Esophagus muscularis mucosa (tissue), 4 donors: ENCODE data around the gene DMPK.

ENCODE experiments used
- CTCF ChIP-seq, 3 experiments: fragments of 200-600 bp in 2 of 3; fragments of 450-650 bp in 1 of 3; sonication (generic) in 2 of 3; IDR thresholded peaks; one replicate each; pipeline ENCODE4 v1.5.1; 2017 to 2019; ENCODE audit warnings: antibody characterized with exemption in 3 of 3, mild to moderate bottlenecking in 2 of 3, moderate library complexity in 1 of 3
- EP300 ChIP-seq: sonication (generic); formaldehyde crosslinking; IDR thresholded peaks from one replicate; pipeline ENCODE4 v1.6.1; 2017; ENCODE audit warnings: antibody characterized with exemption
- POLR2AphosphoS5 ChIP-seq, 2 donors: sonication (generic); formaldehyde crosslinking; IDR thresholded peaks; one replicate each; pipeline ENCODE4 v1.6.1; 2017; ENCODE audit warnings: antibody characterized with exemption in 2 of 2

- no peak for TF ChIP-seq CTCF (IDR thresholded peaks at IDR 0.05)
- TF ChIP-seq EP300 = no peak
- no peak for TF ChIP-seq POLR2AphosphoS5 (IDR thresholded peaks at IDR 0.05)
Measured at GRCh38 chr19:45778010-45778661, 4.2 kb downstream of the DMPK start.
